Activated T-cell treated with anti-CD3 and anti-CD28 coated beads, Interleukin-2, amount 50 U/mL, for 72 hours (primary cell): ENCODE results near the gene C1QTNF3. TPM values are rescaled to one million over a fixed set of nuclear protein-coding genes. Genes with fewer than 3 reads are reported as not detected.
A peak's percentile ranks its signal among the peaks of the same experiment; 100 is the strongest.

Source experiments
- ATAC-seq, 2 donors: fragments of 150-1000 bp; cut with Tn5 transposase; replicated peaks in 1 of 2; 2 replicates each; pipeline ENCODE4 v1.10.0; 2021; ENCODE audit warnings: moderate library complexity in 2 of 2, mild to moderate bottlenecking in 1 of 2
- DNase-seq, 2 donors: peaks; one replicate each; pipeline ENCODE4 v3.0.0; 2021 to 2022; ENCODE audit warnings: mixed read lengths in 1 of 2
- H3K27ac Mint-ChIP-seq: one replicate; pipeline ENCODE4 v1.8.0; 2022; ENCODE audit warnings: mild to moderate bottlenecking, moderate library complexity, mixed read lengths
- H3K27me3 Mint-ChIP-seq: one replicate; pipeline ENCODE4 v1.8.0; 2022; ENCODE audit warnings: low read depth, mixed read lengths
- H3K36me3 Mint-ChIP-seq, 2 donors: one replicate each; pipeline ENCODE4 v1.8.0; 2022; ENCODE audit warnings: mixed read lengths in 2 of 2, mild to moderate bottlenecking in 1 of 2; ENCODE audit not compliant: insufficient read depth in 2 of 2
- H3K4me1 Mint-ChIP-seq: one replicate; pipeline ENCODE4 v1.8.0; 2022; ENCODE audit warnings: low read depth, mixed read lengths
- H3K4me3 Mint-ChIP-seq, 2 donors: one replicate each; pipeline ENCODE4 v1.8.0; 2022; ENCODE audit warnings: mild to moderate bottlenecking in 2 of 2, mixed read lengths in 2 of 2, moderate library complexity in 2 of 2
- H3K9me3 Mint-ChIP-seq, 2 donors: one replicate each; pipeline ENCODE4 v1.8.0; 2022; ENCODE audit warnings: mixed read lengths in 2 of 2
- total RNA-seq, 2 donors: library from RNA; stranded (reverse); gene quantifications; one replicate each; pipeline ENCODE4 v1.2.3, GENCODE V29; 2022

C1QTNF3 gene
- total RNA-seq, 2 donors from 2014 or later = 2.8 to 5.1 TPM

DNA sequence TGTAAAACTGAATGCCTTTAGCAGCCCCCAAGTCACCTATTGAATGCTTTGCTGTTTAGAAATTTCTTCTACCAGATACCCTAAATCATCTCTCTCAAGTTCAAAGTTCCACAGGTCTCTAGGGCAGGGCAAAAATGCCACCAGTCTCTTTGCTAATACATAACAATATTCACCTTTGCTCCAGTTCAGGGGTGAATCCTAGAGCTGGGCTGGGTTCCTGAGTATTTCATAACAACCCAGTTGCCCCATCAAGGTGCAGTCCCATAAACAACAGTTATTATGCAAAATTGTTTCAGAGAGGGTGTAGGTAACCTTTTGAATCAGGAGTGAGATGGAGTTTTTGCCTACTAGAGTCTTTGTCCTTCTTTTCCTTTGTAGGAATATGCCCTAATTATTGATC is 19.0 kb upstream of the C1QTNF3 start:
- Mint-ChIP-seq H3K4me1 (no peaks in the 10 kb centered on the region), H3K9me3 (peaks cover 2% of the 10 kb centered on the region in 2 donors), H3K27ac (no peak overlapping the region), H3K27me3 (no peaks in the 10 kb centered on the region), H3K36me3 (peaks cover 8 to 12% of the 10 kb centered on the region in 2 donors), H3K4me3 (no peak overlapping the region)
- ATAC-seq (no peak), DNase-seq (no peak)

- peaks cover 0 to 2% of the 10 kb centered on the region in 2 donors for H3K9me3 Mint-ChIP-seq
- ATAC-seq = no peak
- no peak overlapping the region for H3K4me3 Mint-ChIP-seq
- no peaks in the 10 kb centered on the region for H3K4me1 Mint-ChIP-seq
- DNase-seq = no peak
- peaks cover 5 to 10% of the 10 kb centered on the region in 2 donors for H3K36me3 Mint-ChIP-seq
- no peak overlapping the region for H3K27ac Mint-ChIP-seq
- H3K27me3 Mint-ChIP-seq = no peaks in the 10 kb centered on the region
These were observed 17.0 kb upstream of the C1QTNF3 start for GRCh38 chr5:34059977-34060376.

- no peak for ATAC-seq
- DNase-seq = no peak
- no peak overlapping the region for H3K27ac Mint-ChIP-seq
These were observed 15.5 kb upstream of the C1QTNF3 start for GRCh38 chr5:34058532-34058931.

GRCh38 chr5:34057569-34057968 is 14.6 kb upstream of the C1QTNF3 start:
- Mint-ChIP-seq H3K4me3 (no peak overlapping the region), H3K27ac (no peak overlapping the region), H3K27me3 (no peaks in the 10 kb centered on the region), H3K9me3 (no peaks in the 10 kb centered on the region), H3K4me1 (no peaks in the 10 kb centered on the region), H3K36me3 (peaks cover 3% of the 10 kb centered on the region in 2 donors)
- DNase-seq (no peak), ATAC-seq (no peak)

More at GRCh38 chr5:34058532-34058931, 15.5 kb upstream of the C1QTNF3 start:
- Mint-ChIP-seq H3K36me3 (peaks cover 3 to 5% of the 10 kb centered on the region in 2 donors), H3K9me3 (peaks cover 0 to 2% of the 10 kb centered on the region in 2 donors), H3K4me3 (no peak overlapping the region), H3K27me3 (no peaks in the 10 kb centered on the region), H3K4me1 (no peaks in the 10 kb centered on the region)

DNA sequence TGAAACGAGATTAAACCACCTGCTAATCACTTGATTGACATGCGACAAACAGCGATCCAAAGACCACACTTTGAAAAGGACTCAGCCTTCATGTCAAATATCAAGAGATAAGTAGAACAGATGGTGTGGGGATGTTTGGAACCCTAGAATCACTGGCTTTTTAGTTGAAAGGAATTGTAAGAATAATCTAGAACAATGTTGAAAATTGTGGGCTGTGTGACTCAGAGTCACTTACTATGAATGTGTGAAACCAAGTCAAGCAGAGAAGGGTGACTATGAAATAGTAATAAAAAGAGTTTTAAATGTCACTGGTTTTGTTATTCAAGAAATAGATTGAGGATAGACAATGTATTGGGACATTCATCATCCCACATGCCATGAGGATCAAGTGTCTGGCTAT is 14.1 kb upstream of the C1QTNF3 start:
- Mint-ChIP-seq H3K27me3 (no peaks in the 10 kb centered on the region), H3K4me3 (no peak overlapping the region), H3K9me3 (no peaks in the 10 kb centered on the region), H3K4me1 (no peaks in the 10 kb centered on the region), H3K27ac (no peak overlapping the region), H3K36me3 (peaks cover 3% of the 10 kb centered on the region in 2 donors)
- DNase-seq (no peak), ATAC-seq (peak; percentile 43 to 47)

- Mint-ChIP-seq H3K4me3 (no peak overlapping the region), H3K9me3 (no peaks in the 10 kb centered on the region), H3K36me3 (no peaks in the 10 kb centered on the region), H3K27me3 (no peaks in the 10 kb centered on the region), H3K27ac (no peak overlapping the region), H3K4me1 (no peaks in the 10 kb centered on the region)
- no peak for ATAC-seq
- DNase-seq = no peak
These were observed 12.7 kb upstream of the C1QTNF3 start for GRCh38 chr5:34055667-34056066.

DNA sequence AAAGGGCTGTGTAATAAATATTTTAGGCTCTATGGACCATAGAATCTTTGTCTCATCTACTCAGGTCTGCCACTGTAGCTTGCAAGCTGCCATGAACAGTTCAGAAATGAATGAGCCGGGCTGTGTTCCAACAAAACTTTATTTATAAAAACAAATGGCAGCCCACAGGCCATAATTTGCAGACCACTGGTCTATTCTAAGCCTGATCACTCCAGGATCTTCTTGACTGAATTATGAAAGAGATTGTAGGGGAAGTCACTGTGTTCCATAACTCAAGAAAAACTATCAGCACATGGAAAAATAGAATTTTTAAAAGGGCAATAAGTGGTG is 11.4 kb upstream of the C1QTNF3 start:
- no peak for ATAC-seq
- H3K4me3 Mint-ChIP-seq = no peak overlapping the region
- DNase-seq = no peak
- H3K4me1 Mint-ChIP-seq = no peaks in the 10 kb centered on the region
- H3K36me3 Mint-ChIP-seq = no peaks in the 10 kb centered on the region
- no peaks in the 10 kb centered on the region for H3K9me3 Mint-ChIP-seq
- no peaks in the 10 kb centered on the region for H3K27me3 Mint-ChIP-seq
- H3K27ac Mint-ChIP-seq = no peak overlapping the region

GRCh38 chr5:34053571-34054399 is 10.8 kb upstream of the C1QTNF3 start:
- ATAC-seq (no peak), DNase-seq (no peak)
- H3K27me3 Mint-ChIP-seq = no peaks in the 10 kb centered on the region
- no peak overlapping the region for H3K27ac Mint-ChIP-seq
- no peaks in the 10 kb centered on the region for H3K36me3 Mint-ChIP-seq
- H3K4me3 Mint-ChIP-seq = no peak overlapping the region
- no peaks in the 10 kb centered on the region for H3K4me1 Mint-ChIP-seq
- no peaks in the 10 kb centered on the region for H3K9me3 Mint-ChIP-seq

DNA sequence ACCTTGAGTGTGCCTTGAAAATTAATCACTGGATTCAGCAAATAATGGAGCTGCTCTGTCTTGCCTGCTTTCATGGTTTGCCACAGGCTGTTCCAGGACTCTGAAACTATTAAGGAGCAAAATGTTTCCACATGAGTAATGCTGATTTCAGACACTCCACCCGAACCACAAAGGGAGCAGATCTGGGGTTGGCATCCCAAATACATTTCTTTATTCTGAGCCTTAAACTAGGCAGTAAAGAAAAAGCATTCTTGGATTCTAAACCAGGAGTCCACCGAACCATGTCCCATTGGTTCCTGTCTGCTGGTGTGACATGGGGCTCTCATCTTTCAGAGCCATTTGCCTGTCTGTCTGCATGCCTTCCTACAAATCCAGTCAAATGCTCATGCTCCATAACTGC is 10.1 kb upstream of the C1QTNF3 start:
- ATAC-seq (no peak), DNase-seq (no peak)
- no peaks in the 10 kb centered on the region for H3K27me3 Mint-ChIP-seq
- no peak overlapping the region for H3K4me3 Mint-ChIP-seq
- H3K36me3 Mint-ChIP-seq = no peaks in the 10 kb centered on the region
- no peaks in the 10 kb centered on the region for H3K9me3 Mint-ChIP-seq
- no peaks in the 10 kb centered on the region for H3K4me1 Mint-ChIP-seq
- no peak overlapping the region for H3K27ac Mint-ChIP-seq

GRCh38 chr5:34051374-34051980 is 8.5 kb upstream of the C1QTNF3 start:
- no peaks in the 10 kb centered on the region for H3K4me1 Mint-ChIP-seq
- H3K9me3 Mint-ChIP-seq = no peaks in the 10 kb centered on the region
- DNase-seq (no peak), ATAC-seq (no peak)
- H3K4me3 Mint-ChIP-seq = no peak overlapping the region
- no peak overlapping the region for H3K27ac Mint-ChIP-seq
- no peaks in the 10 kb centered on the region for H3K36me3 Mint-ChIP-seq
- H3K27me3 Mint-ChIP-seq = no peaks in the 10 kb centered on the region

GRCh38 chr5:34047774-34048572 is 5.0 kb upstream of the C1QTNF3 start:
- Mint-ChIP-seq H3K27me3 (no peaks in the 10 kb centered on the region), H3K27ac (no peak overlapping the region), H3K36me3 (no peaks in the 10 kb centered on the region), H3K9me3 (no peaks in the 10 kb centered on the region), H3K4me1 (no peaks in the 10 kb centered on the region), H3K4me3 (no peak overlapping the region)
- DNase-seq (no peak), ATAC-seq (no peak)

DNA sequence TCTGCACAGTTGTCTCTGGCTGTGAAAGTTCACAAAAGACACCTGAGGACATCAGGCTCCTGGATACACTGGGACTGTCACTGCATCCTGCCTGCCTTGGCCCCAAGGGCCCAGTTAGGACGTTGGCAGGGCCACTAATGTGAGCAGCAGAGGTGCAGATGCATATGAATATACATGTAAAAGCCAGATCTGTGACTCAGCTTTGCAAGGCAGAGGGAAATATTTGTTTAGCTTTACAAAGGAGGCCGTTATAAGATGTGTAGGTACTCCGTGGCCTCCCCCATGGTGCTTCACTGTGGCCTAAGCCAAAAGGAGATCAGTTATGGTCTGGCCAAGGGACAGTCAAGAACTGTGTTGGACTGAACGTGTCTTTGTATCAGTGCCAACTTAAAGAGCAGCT is 4.1 kb upstream of the C1QTNF3 start:
- H3K4me1 Mint-ChIP-seq = no peaks in the 10 kb centered on the region
- no peaks in the 10 kb centered on the region for H3K27me3 Mint-ChIP-seq
- DNase-seq = no peak
- no peak overlapping the region for H3K27ac Mint-ChIP-seq
- no peaks in the 10 kb centered on the region for H3K9me3 Mint-ChIP-seq
- H3K36me3 Mint-ChIP-seq = no peaks in the 10 kb centered on the region
- H3K4me3 Mint-ChIP-seq = no peak overlapping the region
- no peak for ATAC-seq

DNA sequence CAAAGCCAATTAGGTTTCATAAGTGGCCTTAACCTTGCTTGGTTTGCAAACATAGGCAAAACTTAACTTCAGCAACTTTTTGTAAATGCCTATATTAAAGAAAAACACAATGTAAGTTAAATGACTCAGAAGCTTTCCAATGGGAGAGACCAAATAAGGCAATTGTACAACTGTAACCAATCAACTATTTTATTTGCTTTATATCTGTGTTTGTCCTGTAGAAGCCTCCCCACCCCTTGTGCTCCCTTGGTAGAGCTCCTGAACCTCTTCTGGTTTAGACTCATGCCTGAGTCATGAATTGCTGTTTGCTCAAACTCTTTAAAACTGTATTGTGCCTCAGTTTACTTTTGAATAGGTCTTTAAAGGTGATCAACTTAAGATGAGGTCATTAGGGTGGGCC is 3.0 kb upstream of the C1QTNF3 start:
- H3K4me3 Mint-ChIP-seq = no peak overlapping the region
- no peaks in the 10 kb centered on the region for H3K27me3 Mint-ChIP-seq
- H3K27ac Mint-ChIP-seq = no peak overlapping the region
- no peaks in the 10 kb centered on the region for H3K9me3 Mint-ChIP-seq
- no peak for DNase-seq
- no peaks in the 10 kb centered on the region for H3K36me3 Mint-ChIP-seq
- H3K4me1 Mint-ChIP-seq = no peaks in the 10 kb centered on the region
- ATAC-seq = no peak
